ENCODE results near the gene ADAD2.

DNA sequence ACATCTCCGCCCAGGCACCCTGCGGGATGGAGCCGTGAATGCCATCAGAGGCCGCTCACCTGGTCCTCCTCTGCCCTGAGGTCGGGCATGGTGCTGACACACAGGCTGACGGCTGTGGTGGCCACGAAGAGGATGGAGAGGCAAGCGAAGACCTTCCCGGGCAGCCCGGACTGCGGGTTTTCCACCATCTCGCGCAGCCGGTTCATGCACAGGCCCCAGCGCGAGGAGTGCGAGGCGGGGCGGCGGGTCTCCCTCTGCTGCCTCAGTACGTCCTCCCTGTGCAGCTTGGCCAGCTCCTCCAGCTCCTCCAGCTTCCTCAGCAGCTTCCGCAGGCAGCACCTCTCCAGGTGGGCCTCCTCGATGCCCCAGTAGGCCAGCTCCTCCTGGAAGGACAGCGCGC, 45.7 kb downstream of the ADAD2 start:
- TF ChIP-seq, protein P1, sequence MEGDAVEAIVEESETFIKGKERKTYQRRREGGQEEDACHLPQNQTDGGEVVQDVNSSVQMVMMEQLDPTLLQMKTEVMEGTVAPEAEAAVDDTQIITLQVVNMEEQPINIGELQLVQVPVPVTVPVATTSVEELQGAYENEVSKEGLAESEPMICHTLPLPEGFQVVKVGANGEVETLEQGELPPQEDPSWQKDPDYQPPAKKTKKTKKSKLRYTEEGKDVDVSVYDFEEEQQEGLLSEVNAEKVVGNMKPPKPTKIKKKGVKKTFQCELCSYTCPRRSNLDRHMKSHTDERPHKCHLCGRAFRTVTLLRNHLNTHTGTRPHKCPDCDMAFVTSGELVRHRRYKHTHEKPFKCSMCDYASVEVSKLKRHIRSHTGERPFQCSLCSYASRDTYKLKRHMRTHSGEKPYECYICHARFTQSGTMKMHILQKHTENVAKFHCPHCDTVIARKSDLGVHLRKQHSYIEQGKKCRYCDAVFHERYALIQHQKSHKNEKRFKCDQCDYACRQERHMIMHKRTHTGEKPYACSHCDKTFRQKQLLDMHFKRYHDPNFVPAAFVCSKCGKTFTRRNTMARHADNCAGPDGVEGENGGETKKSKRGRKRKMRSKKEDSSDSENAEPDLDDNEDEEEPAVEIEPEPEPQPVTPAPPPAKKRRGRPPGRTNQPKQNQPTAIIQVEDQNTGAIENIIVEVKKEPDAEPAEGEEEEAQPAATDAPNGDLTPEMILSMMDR (IDR thresholded peaks at IDR 0.05 in 4 of 5, conservative IDR thresholded peaks at IDR 0.05 in 1 of 5), result no peak
- no peak for TF ChIP-seq POLR2A (IDR thresholded peaks at IDR 0.05)

Measured in gastrocnemius medialis (tissue), 4 donors.